H1 (cell line): ENCODE data around the gene RPL18. TPM values are rescaled to one million over a fixed set of nuclear protein-coding genes. Genes with fewer than 3 reads are reported as not detected.

Experiments used
- CTCF ChIA-PET: fragments of 300-600 bp; sonication (Branson Sonifier 250); formaldehyde crosslinking; loops from one replicate; lab custom pipeline; 2021; ENCODE audit not compliant: partially characterized antibody; lab: Charles Lee
- POLR2A ChIA-PET: fragments of 300-600 bp; sonication (Branson Sonifier 250); formaldehyde crosslinking; loops from one replicate; lab custom pipeline; 2021; ENCODE audit warnings: inconsistent platforms; ENCODE audit not compliant: partially characterized antibody; lab: Charles Lee
- DNase-seq, 2 experiments: peaks; one replicate each; pipeline versions ENCODE4 v3.0.0 to v3.0.0-alpha.2; 2010 to 2022; ENCODE audit warnings: low spot score in 2 of 2, low read depth in 1 of 2, mixed read lengths in 1 of 2
- FAIRE-seq: peaks from 2 replicates; lab custom pipeline; 2011; peaks lifted over from hg19 to GRCh38; lab: Jason Lieb, UNC
- H2AFZ ChIP-seq: 2 replicates; pipeline ENCODE4 v1.8.1; 2012; ENCODE audit warnings: low read length, inconsistent platforms
- H2AK5ac ChIP-seq: 2 replicates; pipeline ENCODE4 v1.6.1; 2013; ENCODE audit warnings: low read depth, low read length
- H2BK120ac ChIP-seq: replicated peaks from 2 replicates; pipeline ENCODE3; 2013; ENCODE audit warnings: low read depth, low read length, inconsistent platforms
- H2BK12ac ChIP-seq: 2 replicates; pipeline ENCODE4 v1.6.1; 2013; ENCODE audit warnings: low read depth, low read length
- H2BK15ac ChIP-seq: 2 replicates; pipeline ENCODE4 v1.6.1; 2013; ENCODE audit warnings: low read length
- H2BK20ac ChIP-seq: 2 replicates; pipeline ENCODE4 v1.6.1; 2013; ENCODE audit warnings: low read length
- H2BK5ac ChIP-seq: 2 replicates; pipeline ENCODE4 v1.6.1; 2013; ENCODE audit warnings: low read depth, low read length
- H3K14ac ChIP-seq: 2 replicates; pipeline ENCODE4 v1.6.1; 2013; ENCODE audit warnings: inconsistent platforms; ENCODE audit not compliant: insufficient read length
- H3K18ac ChIP-seq: 2 replicates; pipeline ENCODE4 v1.6.1; 2013; ENCODE audit warnings: low read length; ENCODE audit errors: extremely low read depth
- H3K23ac ChIP-seq: 2 replicates; pipeline ENCODE4 v1.6.1; 2013; ENCODE audit warnings: inconsistent platforms; ENCODE audit not compliant: insufficient read length
- H3K23me2 ChIP-seq: 2 replicates; pipeline ENCODE4 v1.6.1; 2013; ENCODE audit warnings: low read depth, low read length
- H3K27ac ChIP-seq: 2 replicates; pipeline ENCODE4 v1.6.1; 2011; ENCODE audit warnings: low read depth, low read length, inconsistent platforms
- H3K27me3 ChIP-seq, 4 experiments: replicated peaks in 1 of 4; 1 replicate in 1 of 4; 2 replicates in 3 of 4; pipeline versions ENCODE4 v1.6.1 to v1.8.1; 2011 to 2013; ENCODE audit warnings: low read length in 3 of 4, mild to moderate bottlenecking in 3 of 4, inconsistent platforms in 2 of 4, mixed read lengths in 2 of 4, moderate library complexity in 1 of 4; ENCODE audit not compliant: control insufficient read depth in 3 of 4, insufficient read depth in 3 of 4; ENCODE audit errors: extremely low read depth in 1 of 4
- H3K36me3 ChIP-seq, 4 experiments: 2 replicates each; pipeline versions ENCODE4 v1.6.1 to v1.8.1; 2011 to 2013; ENCODE audit warnings: mild to moderate bottlenecking in 4 of 4, low read length in 3 of 4, moderate library complexity in 2 of 4, control low read depth in 1 of 4, inconsistent platforms in 1 of 4; ENCODE audit not compliant: insufficient read depth in 4 of 4, control insufficient read depth in 2 of 4
- H3K4ac ChIP-seq: replicated peaks from 2 replicates; pipeline ENCODE3; 2013; ENCODE audit warnings: low read length, low read depth, mixed read lengths, inconsistent platforms; ENCODE audit not compliant: insufficient read length
- H3K4me1 ChIP-seq, 4 experiments: replicated peaks in 1 of 4; 1 replicate in 1 of 4; 2 replicates in 3 of 4; pipeline versions ENCODE4 v1.6.1 to v1.8.1; 2011 to 2013; ENCODE audit warnings: low read length in 3 of 4, inconsistent platforms in 2 of 4, mixed read lengths in 1 of 4; ENCODE audit not compliant: insufficient read depth in 4 of 4, control insufficient read depth in 3 of 4
- H3K4me2 ChIP-seq, 2 experiments: 2 replicates each; pipeline versions ENCODE4 v1.6.1 to v1.8.1; 2011 to 2013; ENCODE audit warnings: low read depth in 2 of 2, low read length in 2 of 2, control low read depth in 1 of 2, inconsistent platforms in 1 of 2, mild to moderate bottlenecking in 1 of 2; ENCODE audit not compliant: insufficient read depth in 1 of 2
- H3K4me3 ChIP-seq, 4 experiments: fragments of 200-600, 300-600 bp in 1 of 4; sonication (generic), shearing (Covaris generic), sonication (Bioruptor Twin) in 1 of 4; 2 replicates each; pipeline versions ENCODE4 v1.5.1 to v1.8.1; 2011 to 2016; ENCODE audit warnings: low read length in 4 of 4, low read depth in 3 of 4, control low read depth in 2 of 4, inconsistent platforms in 2 of 4, mild to moderate bottlenecking in 2 of 4, mixed read lengths in 1 of 4, moderate library complexity in 1 of 4; ENCODE audit not compliant: insufficient read depth in 2 of 4; ENCODE audit errors: extremely low read depth in 1 of 4
- H3K56ac ChIP-seq: replicated peaks from 2 replicates; pipeline ENCODE3; 2013; ENCODE audit warnings: low read depth, mild to moderate bottlenecking, mixed read lengths, low read length, inconsistent platforms; ENCODE audit not compliant: insufficient read length
- H3K79me1 ChIP-seq: 2 replicates; pipeline ENCODE4 v1.6.1; 2013; ENCODE audit warnings: low read depth, low read length, control low read depth
- H3K79me2 ChIP-seq, 2 experiments: 2 replicates each; pipeline versions ENCODE4 v1.6.1 to v1.8.1; 2012 to 2013; ENCODE audit warnings: low read length in 2 of 2, mild to moderate bottlenecking in 2 of 2, inconsistent platforms in 1 of 2; ENCODE audit not compliant: insufficient read depth in 2 of 2, control insufficient read depth in 1 of 2
- H3K9ac ChIP-seq, 4 experiments: replicated peaks in 1 of 4; 1 replicate in 1 of 4; 2 replicates in 3 of 4; pipeline versions ENCODE4 v1.6.1 to v1.8.1; 2011 to 2013; ENCODE audit warnings: low read depth in 3 of 4, low read length in 3 of 4, control low read depth in 2 of 4, mild to moderate bottlenecking in 2 of 4, moderate library complexity in 2 of 4, inconsistent platforms in 1 of 4; ENCODE audit errors: extremely low read depth in 1 of 4
- H3K9me3 ChIP-seq, 2 experiments: 2 replicates each; pipeline versions ENCODE4 v1.6.1 to v1.8.1; 2012 to 2013; ENCODE audit warnings: mild to moderate bottlenecking in 2 of 2, moderate library complexity in 2 of 2, control low read depth in 1 of 2, inconsistent platforms in 1 of 2, low read depth in 1 of 2, low read length in 1 of 2, mixed read lengths in 1 of 2; ENCODE audit not compliant: insufficient read depth in 2 of 2
- H4K20me1 ChIP-seq, 2 experiments: replicated peaks in 1 of 2; 2 replicates each; pipeline versions ENCODE3 to v1.8.1; 2011 to 2013; ENCODE audit warnings: inconsistent platforms in 2 of 2, low read length in 2 of 2, mild to moderate bottlenecking in 1 of 2; ENCODE audit not compliant: insufficient read depth in 2 of 2, control insufficient read depth in 1 of 2
- H4K5ac ChIP-seq: 2 replicates; pipeline ENCODE4 v1.6.1; 2013; ENCODE audit warnings: low read length, low read depth, mixed read lengths, inconsistent platforms; ENCODE audit not compliant: insufficient read length
- H4K8ac ChIP-seq: 2 replicates; pipeline ENCODE4 v1.8.0; 2013; ENCODE audit warnings: mild to moderate bottlenecking, moderate library complexity, low read length, inconsistent platforms; ENCODE audit not compliant: insufficient read depth; ENCODE audit errors: extremely low read depth
- H4K91ac ChIP-seq: replicated peaks from 2 replicates; pipeline ENCODE3; 2013; ENCODE audit warnings: low read length, mixed read lengths, inconsistent platforms; ENCODE audit not compliant: insufficient read length
- HDAC2 ChIP-seq, 2 experiments: fragments of 300-600 bp in 1 of 2; sonication (generic) in 1 of 2; IDR thresholded peaks; 2 replicates each; pipeline ENCODE4 v1.6.1; 2011 to 2012; ENCODE audit warnings: low read depth in 2 of 2, low read length in 2 of 2, mild to moderate bottlenecking in 2 of 2, moderate library complexity in 2 of 2, borderline replicate concordance in 1 of 2, inconsistent platforms in 1 of 2
- HDAC6 ChIP-seq: IDR thresholded peaks from one replicate; pipeline ENCODE4 v1.7.1; 2012; ENCODE audit warnings: low read depth, mild to moderate bottlenecking, inconsistent platforms, low read length, moderate library complexity
- RAD21 ChIP-seq, 2 experiments: IDR thresholded peaks in 1 of 2; conservative IDR thresholded peaks in 1 of 2; 2 replicates each; pipeline ENCODE4 v1.6.1; 2011; ENCODE audit warnings: low read depth in 2 of 2, low read length in 2 of 2, improper control_type of control experiment in 1 of 2, inconsistent platforms in 1 of 2, mild to moderate bottlenecking in 1 of 2, moderate library complexity in 1 of 2
- RFX5 ChIP-seq: IDR thresholded peaks from 2 replicates; pipeline ENCODE4 v1.6.1; 2011; ENCODE audit warnings: low read depth, low read length, improper control_type of control experiment, borderline replicate concordance
- SUZ12 ChIP-seq: fragments of 200-600 bp; sonication (generic); IDR thresholded peaks from 2 replicates; pipeline ENCODE4 v1.6.1; 2012; ENCODE audit warnings: mild to moderate bottlenecking, inconsistent platforms, low read length, moderate library complexity, mixed read lengths
- TAF1 ChIP-seq: IDR thresholded peaks from 2 replicates; pipeline ENCODE4 v1.6.1; 2011; ENCODE audit warnings: mild to moderate bottlenecking, low read depth, low read length
- TCF12 ChIP-seq: IDR thresholded peaks from 2 replicates; pipeline ENCODE4 v1.6.1; 2011; ENCODE audit warnings: low read depth, mild to moderate bottlenecking, low read length
- WGBS, 2 experiments: shearing (Covaris generic) in 1 of 2; methylation state at CpG; one replicate each; pipeline versions ENCODE4 v1.1.6 to v1.1.7; 2013 to 2015; ENCODE audit warnings: low lambda C conversion rate in 2 of 2, mixed read lengths in 2 of 2, inconsistent platforms in 1 of 2, low coverage in 1 of 2, missing lambda C conversion rate in 1 of 2; ENCODE audit not compliant: insufficient replicate concordance in 2 of 2, insufficient coverage in 1 of 2, insufficient read length in 1 of 2; ENCODE audit errors: extremely low coverage in 1 of 2, missing lambda C conversion rate in 1 of 2; 5-methylcytosine and 5-hydroxymethylcytosine counted together
- polyA plus RNA-seq, 7 experiments: library from polyadenylated mRNA; depleted of rRNA in 3 of 7; stranded (reverse) in 5 of 7; unstranded in 2 of 7; fragments of >200 nt in 5 of 7; fragments of 200-250 nt in 2 of 7; gene quantifications; 1 replicate in 5 of 7; 2 replicates in 1 of 7; 4 replicates in 1 of 7; pipeline versions ENCODE4 v1.2.1 to v1.2.3, GENCODE V29; 2011 to 2013; ENCODE audit warnings: missing spikeins in 2 of 7, mixed read lengths in 2 of 7
- total RNA-seq: library from RNA; stranded (reverse); fragmentation: NEBNext Ultra II Directional; extraction: Animal tissue kit (Norgen Biotek cat#: 25700); gene quantifications from 2 replicates; pipeline ENCODE4 v1.2.1, GENCODE V29; 2021
- TF ChIP-seq, protein P1 (sequence below): IDR thresholded peaks from 2 replicates; pipeline ENCODE4 v1.6.1; 2011; ENCODE audit warnings: low read depth, mild to moderate bottlenecking, low read length; ENCODE audit not compliant: insufficient read depth
- TF ChIP-seq, protein P2 (sequence below): IDR thresholded peaks from 2 replicates; pipeline ENCODE4 v1.6.1; 2012; ENCODE audit warnings: low read length, inconsistent platforms

Gene RPL18
- total and polyA plus RNA-seq, 2 of the 8 experiments (the other 6 are each of a cell fraction or from before 2014, with no cell fraction given), result 1,669 to 2,789 TPM

DNA sequence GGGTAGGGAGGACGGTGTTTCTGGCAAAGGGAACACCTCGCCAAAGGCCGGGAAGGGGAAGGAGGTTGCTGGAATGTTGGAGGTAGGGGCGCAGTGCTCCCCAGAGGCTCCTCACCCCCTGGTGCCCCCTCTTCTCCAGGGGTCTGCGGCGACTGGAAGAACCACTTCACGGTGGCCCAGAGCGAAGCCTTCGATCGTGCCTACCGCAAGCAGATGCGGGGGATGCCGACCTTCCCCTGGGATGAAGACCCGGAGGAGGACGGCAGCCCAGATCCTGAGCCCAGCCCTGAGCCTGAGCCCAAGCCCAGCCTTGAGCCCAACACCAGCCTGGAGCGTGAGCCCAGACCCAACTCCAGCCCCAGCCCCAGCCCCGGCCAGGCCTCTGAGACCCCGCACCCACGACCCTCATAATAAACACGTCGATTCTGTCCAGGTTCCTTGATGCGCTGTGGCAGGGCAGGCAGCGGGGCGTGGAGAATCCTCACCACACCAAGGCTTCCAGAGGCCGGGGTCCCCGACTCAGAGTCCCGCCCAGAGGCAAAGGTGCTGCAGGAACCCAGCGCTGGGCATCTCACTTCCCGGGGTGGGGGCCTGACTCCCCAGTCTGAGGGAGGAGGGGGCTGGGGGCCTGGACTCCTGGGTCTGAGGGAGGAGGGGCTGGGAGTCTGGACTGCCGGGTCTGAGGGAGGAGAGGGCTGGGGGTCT is 19.8 kb downstream of the RPL18 start:
- 85% methylated on average over 28 of the region's 30 CpGs; no CpG with 5 or more reads in 1 of the 2 experiments for WGBS, 2 experiments
- H3K23ac ChIP-seq, result no peak overlapping the region
- FAIRE-seq (no peak), DNase-seq (no peak)
- H2BK120ac ChIP-seq, result no peak overlapping the region
- H3K27ac ChIP-seq, result no peak overlapping the region
- POLR2A ChIA-PET, result interaction anchor here (1.0 to 27.0 kb wide), 3 partner anchors 17 to 90 kb away, joined by 3 to 788 read pairs (median 175); partner anchors contain the start of genes DBP, FAM83E, RPL18 and SPHK2
- H3K4me1 ChIP-seq, result no peaks in the 10 kb centered on the region
- H2AK5ac ChIP-seq, result no peak overlapping the region
- H3K56ac ChIP-seq, result no peak overlapping the region
- H3K79me1 ChIP-seq, result no peaks in the 10 kb centered on the region
- H4K91ac ChIP-seq, result no peak overlapping the region
- no peak overlapping the region for H3K9ac ChIP-seq
- H2AFZ ChIP-seq, result no peak overlapping the region
- no peak overlapping the region for H3K4me2 ChIP-seq
- peaks cover 0 to 2% of the 10 kb centered on the region in 2 experiments for H4K20me1 ChIP-seq
- peak overlapping the region; percentile 50; the same call in 1 of the 2 replicates for H2BK12ac ChIP-seq
- H3K18ac ChIP-seq, result no peak overlapping the region; the same call in 1 of the 2 replicates
- H3K23me2 ChIP-seq, result no peaks in the 10 kb centered on the region; the same call in 1 of the 2 replicates
- H3K14ac ChIP-seq, result no peak overlapping the region
- H2BK15ac ChIP-seq, result no peak overlapping the region
- H3K9me3 ChIP-seq, result no peaks in the 10 kb centered on the region
- H4K5ac ChIP-seq, result no peak overlapping the region
- no peaks in the 10 kb centered on the region for H3K36me3 ChIP-seq
- no peak overlapping the region for H2BK5ac ChIP-seq
- H4K8ac ChIP-seq, result 0 out of 2 replicates have a peak overlapping the region, but pooled peaks have one; percentile 11
- no peak overlapping the region for H2BK20ac ChIP-seq
- no peaks in the 10 kb centered on the region for H3K79me2 ChIP-seq
- H3K4me3 ChIP-seq, result no peak overlapping the region
- no peak overlapping the region for H3K4ac ChIP-seq
- CTCF ChIA-PET, result interaction anchor here (2.5 kb wide), 1 partner anchor 10 kb away, joined by 11 read pairs; no protein-coding TSS in a partner anchor
- H3K27me3 ChIP-seq, result no peaks in the 10 kb centered on the region
- no peak for TF ChIP-seq RAD21 (IDR thresholded peaks at IDR 0.05 in 1 of 2, conservative IDR thresholded peaks at IDR 0.05 in 1 of 2; ENCODE audit: low read depth in 2 of 2, low read length in 2 of 2)
- TF ChIP-seq RFX5, result no peak
- no peak for TF ChIP-seq TCF12
- no peak for TF ChIP-seq HDAC6
- TF ChIP-seq, protein P1, sequence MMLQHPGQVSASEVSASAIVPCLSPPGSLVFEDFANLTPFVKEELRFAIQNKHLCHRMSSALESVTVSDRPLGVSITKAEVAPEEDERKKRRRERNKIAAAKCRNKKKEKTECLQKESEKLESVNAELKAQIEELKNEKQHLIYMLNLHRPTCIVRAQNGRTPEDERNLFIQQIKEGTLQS, result no peak
- TF ChIP-seq HDAC2 (IDR thresholded peaks at IDR 0.05; ENCODE audit: borderline replicate concordance in 1 of 2, low read depth in 2 of 2, low read length in 2 of 2), result no peak
- TF ChIP-seq SUZ12, result no peak
- TF ChIP-seq, protein P2, sequence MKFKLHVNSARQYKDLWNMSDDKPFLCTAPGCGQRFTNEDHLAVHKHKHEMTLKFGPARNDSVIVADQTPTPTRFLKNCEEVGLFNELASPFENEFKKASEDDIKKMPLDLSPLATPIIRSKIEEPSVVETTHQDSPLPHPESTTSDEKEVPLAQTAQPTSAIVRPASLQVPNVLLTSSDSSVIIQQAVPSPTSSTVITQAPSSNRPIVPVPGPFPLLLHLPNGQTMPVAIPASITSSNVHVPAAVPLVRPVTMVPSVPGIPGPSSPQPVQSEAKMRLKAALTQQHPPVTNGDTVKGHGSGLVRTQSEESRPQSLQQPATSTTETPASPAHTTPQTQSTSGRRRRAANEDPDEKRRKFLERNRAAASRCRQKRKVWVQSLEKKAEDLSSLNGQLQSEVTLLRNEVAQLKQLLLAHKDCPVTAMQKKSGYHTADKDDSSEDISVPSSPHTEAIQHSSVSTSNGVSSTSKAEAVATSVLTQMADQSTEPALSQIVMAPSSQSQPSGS, result no peak
- TF ChIP-seq TAF1, result no peak
